GM19467 (cell line): ENCODE measurements around the gene SRGN.

ENCODE experiments used
- ATAC-seq: cut with Tn5 transposase; IDR thresholded peaks from one replicate; pipeline ENCODE4 v1.9.1; 2021; ENCODE audit warnings: mild to moderate bottlenecking, moderate library complexity; ENCODE audit not compliant: unreplicated experiment

Gene SRGN

DNA sequence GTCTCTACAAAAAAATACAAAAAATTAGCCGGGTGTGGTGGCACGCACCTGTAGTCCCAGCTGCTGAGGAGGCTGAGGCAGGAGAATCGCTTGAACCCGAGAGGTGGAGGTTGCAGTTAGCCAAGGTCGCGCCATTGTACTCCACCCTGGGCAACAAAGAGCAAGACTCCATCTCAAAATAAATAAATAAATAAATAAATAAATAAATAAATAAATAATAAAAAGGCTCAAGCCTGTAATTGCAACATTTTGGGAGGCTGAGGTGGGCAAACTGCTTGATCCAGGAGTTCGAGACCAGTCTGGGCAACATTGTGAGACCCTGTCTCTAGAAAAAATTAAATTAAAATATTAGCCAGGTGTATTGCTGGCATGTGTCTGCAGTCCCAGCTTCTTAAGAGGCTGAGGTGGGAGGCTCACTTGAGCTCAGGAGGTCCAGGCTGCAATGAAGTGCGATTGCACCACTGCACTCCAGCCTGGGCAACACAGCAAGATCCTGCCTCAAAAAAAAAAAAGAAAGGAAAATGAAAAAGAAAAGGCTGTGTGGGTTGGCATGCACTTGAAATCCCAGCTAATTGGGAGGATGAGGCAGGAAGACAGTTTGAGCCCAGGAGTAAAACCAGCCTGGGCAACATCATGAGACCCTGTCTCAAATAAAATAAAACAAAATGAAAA, 27.6 kb upstream of the SRGN start:
- ATAC-seq, result no peak

GRCh38 chr10:69061305-69062161, 26.4 kb upstream of the SRGN start:
- ATAC-seq, result peak; percentile 53

GRCh38 chr10:69062901-69063300, 25.0 kb upstream of the SRGN start:
- no peak for ATAC-seq

GRCh38 chr10:69064762-69065328, 23.1 kb upstream of the SRGN start:
- ATAC-seq, result no peak

GRCh38 chr10:69065406-69066361, 22.2 kb upstream of the SRGN start:
- ATAC-seq, result peak; percentile 41

DNA sequence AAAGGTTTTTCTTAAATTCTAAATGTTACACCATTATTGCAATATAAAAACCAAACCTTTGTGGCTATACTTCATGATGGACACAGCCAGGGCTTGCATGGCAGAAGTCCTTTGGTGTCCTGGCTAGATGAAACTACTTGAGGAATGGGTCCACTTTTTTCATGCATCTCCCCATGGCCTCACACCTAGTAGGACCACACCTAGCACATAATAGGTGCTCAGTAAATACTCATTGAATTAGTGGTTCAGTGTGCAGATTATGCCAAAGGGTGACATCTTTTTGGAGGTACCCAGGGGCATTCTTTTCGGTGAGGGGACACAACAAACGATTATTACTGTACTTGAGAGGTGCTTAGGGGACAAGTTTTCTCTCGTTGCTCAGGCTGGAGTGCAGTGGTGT, 20.7 kb upstream of the SRGN start:
- ATAC-seq, result no peak

GRCh38 chr10:69068549-69068948, 19.4 kb upstream of the SRGN start:
- no peak for ATAC-seq

DNA sequence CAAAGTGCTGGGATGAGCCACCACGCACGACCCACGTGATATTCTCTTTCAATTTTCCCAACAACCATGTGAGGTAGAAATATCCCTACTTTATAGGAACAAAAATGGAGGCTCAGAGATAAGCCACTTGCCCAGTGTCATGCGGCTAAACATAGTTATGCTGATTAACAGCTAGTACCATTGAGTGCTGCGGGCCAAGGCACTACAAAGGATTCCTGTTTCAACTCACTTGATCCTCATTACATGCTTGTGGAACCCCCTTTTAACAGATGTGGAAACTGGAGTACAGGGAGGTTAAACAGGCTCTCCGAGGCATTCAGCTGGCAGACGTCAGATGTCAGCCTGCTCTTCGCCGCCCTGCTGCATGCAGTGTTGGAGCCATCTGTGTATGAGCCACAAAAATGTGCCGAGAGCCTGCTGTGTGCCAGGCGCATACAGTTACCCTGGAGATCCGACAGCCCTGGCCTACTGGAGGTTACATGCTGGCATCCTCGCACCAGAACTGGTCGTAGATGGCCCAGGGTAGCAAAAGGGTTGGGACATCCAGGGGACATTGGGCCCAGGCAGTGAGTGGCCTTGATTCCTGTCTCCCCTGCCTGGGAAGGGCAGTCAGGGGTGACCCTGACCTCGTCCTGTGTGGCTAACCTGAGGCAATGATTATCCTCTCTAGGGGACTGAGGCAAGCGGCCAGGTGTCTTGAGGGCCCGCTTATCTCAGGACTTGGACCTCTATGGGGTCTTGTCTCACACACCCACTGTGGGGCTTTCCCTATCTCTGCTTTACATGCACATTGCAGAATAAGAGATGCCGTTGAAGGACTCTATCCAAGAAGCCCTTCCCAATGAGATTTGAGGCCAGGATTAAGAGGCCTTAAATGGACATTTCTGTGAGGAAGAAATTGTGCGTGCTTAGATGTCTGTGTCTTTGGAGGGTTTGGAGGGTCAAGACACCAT, 18.5 kb upstream of the SRGN start:
- no peak for ATAC-seq

GRCh38 chr10:69070951-69071350, 17.0 kb upstream of the SRGN start:
- ATAC-seq, result no peak

GRCh38 chr10:69071610-69072009, 16.3 kb upstream of the SRGN start:
- ATAC-seq, result no peak

DNA sequence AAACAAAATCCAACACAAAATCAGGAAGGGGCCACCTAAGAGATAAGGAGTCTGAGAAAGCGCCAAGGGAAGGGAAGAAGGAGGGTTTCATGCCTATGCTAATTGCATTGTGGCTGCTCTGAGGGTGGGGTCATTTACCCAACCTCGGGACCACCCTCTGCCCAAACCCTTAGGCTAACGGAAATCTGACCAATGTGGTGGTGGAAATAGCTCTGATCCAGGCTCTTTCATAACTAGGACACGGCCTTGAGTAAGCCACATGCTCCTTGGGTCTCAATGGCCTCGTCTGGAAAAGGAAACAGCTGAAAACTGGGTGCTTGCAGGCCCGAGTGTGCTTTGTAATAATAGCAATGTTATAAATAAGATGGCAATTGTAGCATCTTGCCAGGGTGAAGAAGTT, 14.9 kb upstream of the SRGN start:
- no peak for ATAC-seq

- no peak for ATAC-seq
Measured at GRCh38 chr10:69073736-69074364, 14.1 kb upstream of the SRGN start.

GRCh38 chr10:69074532-69074931, 13.4 kb upstream of the SRGN start:
- no peak for ATAC-seq

- no peak for ATAC-seq
Measured at GRCh38 chr10:69075431-69075830, 12.5 kb upstream of the SRGN start.

DNA sequence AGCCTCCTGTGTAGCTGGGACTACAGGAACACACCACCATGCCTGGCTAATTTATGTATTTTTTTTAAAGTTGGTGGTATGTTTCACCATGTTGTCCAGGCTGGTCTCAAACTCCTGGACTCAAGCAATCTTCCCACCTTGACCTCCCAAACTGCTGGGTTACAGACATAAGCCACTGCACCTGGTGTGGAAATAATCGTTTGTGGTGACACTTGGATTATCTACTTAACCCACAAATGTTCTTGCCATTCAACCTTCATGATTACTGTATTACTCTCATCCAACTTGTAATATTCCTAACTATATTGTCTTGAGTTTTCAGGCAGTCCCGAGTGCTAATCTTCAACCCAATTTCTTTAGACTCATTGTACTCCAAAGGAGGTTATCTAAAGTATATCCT, 9.6 kb upstream of the SRGN start:
- no peak for ATAC-seq

GRCh38 chr10:69080226-69080625, 7.7 kb upstream of the SRGN start:
- ATAC-seq, result no peak

DNA sequence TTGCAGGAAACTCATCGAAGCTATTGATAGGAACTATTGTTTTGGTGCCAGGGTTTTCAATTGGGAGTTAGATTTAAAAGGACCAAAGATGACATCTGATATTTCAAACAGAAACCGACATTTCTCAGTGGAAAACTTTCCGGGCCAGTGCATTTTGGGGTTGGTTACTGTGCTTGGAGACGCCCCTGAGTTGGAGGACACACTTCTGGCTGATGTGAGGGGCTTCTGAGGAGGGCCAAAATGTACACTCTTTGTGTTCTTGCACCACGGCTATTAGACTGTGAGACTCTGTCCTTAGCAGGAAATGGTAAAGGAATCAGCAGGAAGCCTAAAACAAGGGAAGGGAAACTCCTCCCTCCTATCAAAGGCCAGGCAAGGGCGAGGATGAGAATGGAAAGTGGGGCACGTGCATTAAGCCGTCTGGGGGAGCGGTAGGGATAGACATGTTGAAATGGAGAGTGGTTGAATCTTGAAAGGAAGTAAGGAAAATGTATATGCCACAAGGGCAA, 1.8 kb upstream of the SRGN start:
- no peak for ATAC-seq

DNA sequence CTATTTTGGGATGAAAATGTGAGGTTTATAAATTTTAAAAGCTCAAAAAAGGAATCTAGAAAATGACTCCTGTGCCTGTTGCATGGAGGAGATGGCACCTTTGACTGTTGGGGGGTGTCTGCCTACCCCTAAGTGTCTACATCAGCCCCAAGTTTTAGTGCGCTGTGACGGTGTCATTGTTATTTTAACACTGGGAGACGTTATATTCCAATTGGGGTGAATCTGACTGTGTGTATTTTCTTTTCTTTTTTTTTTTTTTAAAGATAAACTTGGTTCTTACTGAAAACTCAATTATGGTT, 517 bp downstream of the SRGN start:
- no peak for ATAC-seq

DNA sequence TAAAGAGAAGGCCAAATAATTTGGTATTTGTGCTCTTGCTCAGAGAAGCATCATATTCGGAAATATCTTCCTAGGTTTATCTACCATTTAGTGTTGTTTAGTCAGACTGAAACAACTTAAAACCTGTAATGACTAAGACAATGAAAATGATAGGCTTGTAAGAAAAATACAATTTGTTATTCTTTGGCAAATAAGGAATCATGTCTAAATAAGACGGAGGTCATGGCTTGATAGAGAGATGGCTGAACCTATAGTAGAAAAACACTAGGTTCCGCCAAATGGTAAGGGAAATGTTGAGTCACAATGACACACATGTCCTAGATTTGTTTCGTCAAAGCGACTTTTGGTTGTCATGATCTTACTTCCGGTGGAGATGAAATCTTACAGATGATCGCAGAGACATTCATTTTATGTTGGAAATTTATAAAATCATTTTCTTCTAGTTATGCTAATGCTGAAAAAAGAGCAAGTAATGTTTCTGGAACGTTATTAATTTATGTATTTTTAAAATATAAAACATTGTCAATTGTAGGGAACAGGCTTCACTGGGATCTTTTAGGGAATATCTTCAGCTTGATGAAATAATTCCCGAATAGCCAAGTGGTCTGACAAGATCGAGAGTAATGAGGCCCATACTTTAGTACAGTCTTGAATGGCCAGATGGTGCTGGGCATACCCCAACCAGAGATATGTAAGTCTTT, 1.0 kb downstream of the SRGN start:
- ATAC-seq, result no peak
